Measurements from ENCODE around the gene SLC9A3. TPM values are rescaled to one million over a fixed set of nuclear protein-coding genes. Genes with fewer than 3 reads are reported as not detected.

Gene SLC9A3
- total RNA-seq, 2 donors from 2014 or later, result 1.6 to 2.2 TPM

Other genes with a start within 250 kb of the SLC9A3 start
- 10 to 100 TPM; 49.5 to 78.1 TPM for gene AHRR, start 202.7 kb downstream of the SLC9A3 start, total RNA-seq
- 10 to 100 TPM; 78.3 to 93.6 TPM for gene EXOC3, start 81.3 kb downstream of the SLC9A3 start, total RNA-seq
- 10 to 100 TPM; 30.0 to 30.9 TPM for gene CEP72, start 87.9 kb upstream of the SLC9A3 start, total RNA-seq
- 1 to 10 TPM in 1 of 2 donors, under 1 TPM in 1; 0.19 to 1.4 TPM for gene TPPP, start 168.9 kb upstream of the SLC9A3 start, total RNA-seq

Data from activated T-helper 17 cell treated with anti-CD3 and anti-CD28 coated beads, Interleukin-2, amount 50 U/mL, for 72 hours (primary cell).